ENCODE measurements around the gene ZC3H6.
"Not testable (repeated sequence)": the region's sequence is repeated elsewhere in the genome, so short reads cannot be mapped to it uniquely, and the experiment has no call there.

The ZC3H6 gene

GRCh38 chr2:112321375-112322320 lies 46.3 kb downstream of the ZC3H6 start:
- no peak for DNase-seq (ENCODE audit: low read depth)

- DNase-seq (ENCODE audit: low read depth) = no peak
Observed at GRCh38 chr2:112322919-112323318, 47.5 kb downstream of the ZC3H6 start.

GRCh38 chr2:112332123-112332696 lies 56.8 kb downstream of the ZC3H6 start:
- no peak for DNase-seq (ENCODE audit: low read depth)

- no peak for DNase-seq (ENCODE audit: low read depth)
Observed at GRCh38 chr2:112335600-112335999, 60.2 kb downstream of the ZC3H6 start.

GRCh38 chr2:112339986-112340385 lies 64.6 kb downstream of the ZC3H6 start:
- no peak for DNase-seq (ENCODE audit: low read depth)

GRCh38 chr2:112340475-112341267 lies 65.3 kb downstream of the ZC3H6 start:
- DNase-seq (ENCODE audit: low read depth) = no peak

- DNase-seq (ENCODE audit: low read depth) = no peak
Observed at GRCh38 chr2:112342067-112342550, 66.7 kb downstream of the ZC3H6 start.

- DNase-seq (ENCODE audit: low read depth) = no peak
Observed at GRCh38 chr2:112343827-112344585, 68.6 kb downstream of the ZC3H6 start.

GRCh38 chr2:112345030-112346027 lies 69.9 kb downstream of the ZC3H6 start:
- DNase-seq (ENCODE audit: low read depth) = no peak

GRCh38 chr2:112352292-112352691 lies 76.9 kb downstream of the ZC3H6 start:
- DNase-seq (ENCODE audit: low read depth) = not testable (repeated sequence)

GRCh38 chr2:112352809-112353603 lies 77.6 kb downstream of the ZC3H6 start:
- DNase-seq (ENCODE audit: low read depth) = not testable (repeated sequence)

GRCh38 chr2:112354335-112354734 lies 78.9 kb downstream of the ZC3H6 start:
- not testable (repeated sequence) for DNase-seq (ENCODE audit: low read depth)

- DNase-seq (ENCODE audit: low read depth) = not testable (repeated sequence)
Observed at GRCh38 chr2:112360055-112360454, 84.7 kb downstream of the ZC3H6 start.

All from stimulated activated CD8-positive, alpha-beta memory T cell treated with anti-CD3 and anti-CD28 coated beads, Interleukin-12 subunit alpha, Interleukin-12 subunit beta, amount 100 ng/mL, for 4 hours (primary cell).